Mucosa of gallbladder (tissue), 1 donor: ENCODE results near the gene ELOF1. TPM values are rescaled to one million over a fixed set of nuclear protein-coding genes. Genes with fewer than 3 reads are reported as not detected.

Experiments
- DNase-seq: peaks from one replicate; pipeline ENCODE4 v3.0.0-alpha.2; 2020; ENCODE audit warnings: low spot score
- total RNA-seq: library from RNA; stranded (reverse); gene quantifications from one replicate; pipeline ENCODE4 v1.2.1, GENCODE V29; 2021
- donor health status: DM: no; HTN: no; CAD: no.

Gene ELOF1
- total RNA-seq, 1 donor from 2014 or later = 53.8 TPM

DNA sequence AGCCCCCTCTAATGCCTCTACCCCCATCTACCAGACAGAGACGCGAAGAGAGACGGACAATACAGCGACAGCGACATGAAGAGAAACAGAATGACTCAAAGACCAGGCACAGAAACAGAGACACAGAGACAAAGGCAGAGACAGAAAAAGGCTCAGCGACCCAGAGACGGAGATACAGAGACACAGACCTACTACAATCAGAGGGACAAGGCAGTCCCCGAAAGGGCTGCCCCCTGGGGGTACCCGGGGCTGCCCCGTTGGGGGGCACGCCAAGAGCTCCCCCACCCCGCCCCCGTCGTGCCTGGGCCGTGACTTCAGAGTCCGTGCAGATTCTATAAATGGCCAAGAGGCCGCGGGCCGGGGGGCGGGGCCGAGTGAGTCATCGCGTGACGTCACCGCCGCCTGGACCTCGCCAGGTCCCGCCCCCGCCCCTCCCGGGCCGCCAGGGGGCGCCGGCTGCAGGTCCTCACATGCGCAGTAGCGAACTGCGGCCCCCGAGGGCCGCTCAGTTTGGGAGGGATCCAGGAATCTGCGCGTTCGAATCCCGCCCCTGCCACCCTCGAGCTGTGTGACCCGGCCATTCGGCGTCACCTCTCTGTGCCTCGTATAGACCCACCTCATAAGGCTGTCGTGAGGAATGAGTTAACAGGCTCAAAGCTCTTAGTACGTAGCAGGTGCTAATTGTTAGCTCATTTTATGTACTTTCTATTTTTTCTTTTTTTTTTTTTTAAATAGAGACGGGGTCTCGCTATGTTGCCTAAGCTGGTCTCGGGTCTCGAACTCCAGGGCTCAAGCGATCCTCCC is 23.0 kb downstream of the ELOF1 start:
- peak; percentile 91 for DNase-seq

DNA sequence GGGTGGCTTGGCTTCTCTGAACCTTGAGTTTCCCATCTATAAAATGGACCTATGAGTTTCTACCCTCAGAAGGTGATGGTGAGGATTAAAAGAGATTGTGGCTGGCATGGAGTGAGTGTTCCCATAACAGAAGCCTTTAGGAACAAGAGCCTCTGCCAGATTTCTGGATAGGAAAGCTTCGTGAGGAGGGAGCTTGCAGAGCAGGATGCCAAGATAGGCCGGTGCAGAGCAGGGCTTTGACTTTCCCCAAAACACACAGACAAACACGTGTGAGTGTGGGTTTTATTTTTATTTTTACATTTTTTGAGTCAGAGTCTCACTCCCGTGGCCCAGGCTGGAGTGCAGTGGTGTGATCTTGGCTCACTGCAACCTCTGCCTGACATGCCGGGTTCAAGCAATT is 24.1 kb downstream of the ELOF1 start:
- no peak for DNase-seq

DNA sequence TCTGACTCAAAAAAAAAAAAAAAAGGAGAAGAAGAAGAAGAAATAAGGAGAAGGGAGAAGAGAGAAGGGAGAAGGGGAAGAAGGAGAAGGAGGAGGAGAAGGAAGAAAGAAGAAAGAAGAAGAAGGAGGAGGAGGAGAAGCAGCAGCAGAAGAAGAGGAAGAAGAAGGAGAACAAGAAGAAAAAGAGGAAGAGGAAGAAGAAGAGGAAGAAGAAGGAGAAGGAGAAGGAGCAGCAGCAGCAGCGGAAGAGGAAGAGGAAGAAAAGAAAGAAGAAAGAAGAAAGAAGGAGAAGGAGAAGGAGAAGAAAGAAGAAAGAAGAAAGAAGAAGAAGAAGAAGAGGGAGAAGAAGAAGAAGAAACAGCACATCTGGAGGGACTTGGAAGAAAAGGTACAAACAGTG is 24.5 kb downstream of the ELOF1 start:
- no peak for DNase-seq

DNA sequence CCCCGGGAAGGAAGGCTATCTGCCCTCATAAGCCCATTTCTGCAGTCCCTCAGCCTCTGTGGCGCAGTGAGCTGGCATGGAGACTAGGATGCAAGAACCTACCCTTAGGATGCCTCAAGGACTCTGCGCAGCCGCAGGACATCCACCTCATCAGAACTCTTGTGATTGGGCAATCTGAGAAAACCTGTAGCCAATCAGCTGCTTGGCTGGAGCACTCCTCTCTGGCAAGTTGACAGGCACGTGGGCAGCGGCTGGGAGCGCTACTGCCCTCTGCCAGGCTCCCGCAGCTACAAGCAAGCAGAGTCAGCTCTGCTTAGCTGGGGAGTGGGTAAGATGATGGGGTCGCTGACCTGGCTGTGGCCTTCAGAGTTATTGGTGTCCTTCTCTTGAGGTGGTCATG is 28.6 kb downstream of the ELOF1 start:
- peak; percentile 83 for DNase-seq

DNA sequence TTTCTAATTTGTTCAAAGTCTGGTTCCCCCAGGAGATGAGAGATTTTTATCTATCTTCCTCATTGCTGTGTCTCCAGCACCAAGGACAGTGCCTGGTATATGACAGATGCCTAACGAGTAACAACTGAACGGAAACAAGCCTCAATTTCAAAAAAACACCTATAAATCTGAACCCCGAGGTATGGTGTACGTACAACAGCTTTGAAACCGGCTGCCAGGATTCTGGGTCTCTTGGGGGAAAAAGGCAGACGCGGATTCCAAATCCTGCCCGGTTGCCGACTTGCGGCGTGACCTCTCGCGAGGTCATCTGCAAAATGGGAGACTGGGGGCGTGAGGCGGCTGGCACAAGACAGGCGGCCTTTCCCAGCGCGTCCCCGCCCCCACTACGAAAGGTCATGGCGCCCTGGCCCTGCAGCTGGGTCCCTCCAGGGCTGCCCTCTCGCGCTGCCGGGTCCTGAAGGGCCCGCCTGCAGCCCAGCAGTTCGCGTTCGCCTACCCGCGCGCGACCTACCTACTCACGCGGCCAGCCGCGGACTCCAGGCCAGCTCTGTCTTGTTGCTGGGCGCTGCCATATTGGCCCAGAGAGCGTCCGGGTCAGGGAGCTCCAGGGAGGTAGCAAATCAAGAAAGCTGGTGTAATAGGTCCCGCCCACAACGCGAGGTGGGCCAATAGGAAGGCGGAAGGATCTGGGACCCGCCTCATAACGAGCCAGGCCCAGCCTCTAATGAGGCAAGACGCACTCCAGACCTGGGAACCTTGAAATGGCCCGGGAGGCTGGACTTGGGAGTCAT is 30.3 kb downstream of the ELOF1 start, which contains the start of gene ECSIT:
ECSIT (minus strand) TSS at position 584 of the 791 bp plus-strand sequence. CDS start 9,964 bp downstream, outside the sequence.
- peak; percentile 98 for DNase-seq

DNA sequence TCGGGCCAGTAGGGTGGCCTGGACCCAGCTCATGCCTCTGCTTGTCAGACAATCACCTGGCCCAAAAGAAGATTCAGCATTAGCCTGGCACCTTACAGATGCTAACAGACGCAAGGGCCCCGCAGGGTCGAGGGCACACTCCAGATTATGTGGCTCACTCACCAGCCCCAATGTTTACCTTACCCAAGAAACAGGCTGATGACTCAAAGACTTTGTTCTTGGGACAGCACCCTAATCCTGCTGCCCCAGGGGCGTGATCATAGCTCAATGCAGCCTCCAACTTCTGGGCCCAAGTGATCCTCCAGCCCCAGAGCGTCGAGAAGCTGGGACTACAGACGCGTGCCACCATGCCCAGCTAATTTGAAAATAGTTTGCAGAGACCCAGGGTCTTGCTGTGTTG is 39.9 kb downstream of the ELOF1 start:
- no peak for DNase-seq

DNA sequence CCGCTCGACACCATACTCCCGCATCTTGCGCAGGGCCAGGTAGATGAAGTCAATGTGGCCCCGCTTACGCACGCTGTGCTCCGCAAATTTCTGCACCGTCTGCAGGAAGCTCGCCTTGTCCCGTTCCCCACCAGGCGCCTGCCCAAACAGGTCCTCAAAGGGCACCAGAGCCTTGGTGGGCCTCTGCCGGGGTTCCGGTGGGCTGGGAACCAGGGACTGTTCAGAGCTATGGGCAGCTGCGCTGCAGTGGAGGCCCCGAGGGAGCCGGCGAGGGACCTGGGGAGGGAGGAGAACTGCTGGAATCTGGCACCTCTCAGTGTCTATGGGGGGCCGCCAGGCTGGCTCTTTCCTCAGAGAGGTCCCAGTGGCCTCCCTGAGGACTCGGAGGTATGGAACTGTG is 45.1 kb downstream of the ELOF1 start:
- no peak for DNase-seq

DNA sequence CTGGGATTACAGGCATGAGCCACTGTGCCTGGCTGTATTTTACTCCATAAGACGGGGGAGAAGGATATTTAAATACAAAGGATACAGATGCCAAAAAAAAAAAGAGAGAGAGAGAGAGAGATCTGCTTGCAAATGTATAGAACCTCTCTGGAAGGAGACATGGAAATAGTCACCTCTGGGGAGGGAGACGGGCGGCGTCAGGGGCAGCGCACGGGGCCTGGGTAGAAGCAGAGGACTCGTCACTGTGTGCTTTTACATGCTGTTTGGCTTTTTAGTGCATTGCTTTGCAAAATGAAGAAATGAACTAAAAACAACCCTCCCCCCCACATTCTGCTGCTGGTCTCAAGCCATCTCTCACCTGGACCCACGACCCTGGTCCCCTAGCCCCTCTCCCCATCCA is 48.6 kb downstream of the ELOF1 start:
- DNase-seq = no peak

DNA sequence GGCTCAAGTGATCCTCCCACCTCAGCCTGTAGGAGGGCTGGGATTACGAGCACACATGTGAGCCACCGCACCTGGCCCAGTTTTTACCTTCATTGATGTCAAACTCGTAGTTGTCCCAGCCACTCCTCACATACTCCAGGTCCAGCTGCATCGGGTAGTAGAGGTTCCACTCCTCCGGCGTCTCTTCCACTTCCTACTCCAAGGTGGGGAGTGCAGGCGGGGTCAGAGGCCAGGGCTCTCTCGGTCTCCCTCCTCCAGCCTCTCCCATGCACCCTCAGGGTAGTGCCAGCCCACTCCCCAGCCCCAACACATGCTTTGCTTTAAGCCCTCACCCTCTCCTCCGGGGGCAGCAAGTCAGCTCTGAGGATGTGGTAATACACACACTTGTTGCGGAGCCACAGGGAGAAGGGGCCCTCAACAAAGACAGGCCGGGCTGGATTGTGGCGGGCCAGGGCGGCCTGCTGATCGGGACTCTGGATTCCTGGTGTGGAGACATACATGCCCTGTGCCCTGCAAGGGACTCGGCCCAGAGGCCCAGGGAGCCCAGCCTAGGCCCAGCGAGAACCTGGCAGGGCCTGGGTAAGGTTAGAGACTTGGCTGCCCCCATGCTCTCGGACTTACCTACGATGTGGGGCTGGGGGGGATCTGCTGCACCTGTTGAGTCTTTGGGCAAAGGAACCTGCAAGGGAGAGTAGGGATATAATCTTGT is 51.5 kb downstream of the ELOF1 start:
- no peak for DNase-seq

DNA sequence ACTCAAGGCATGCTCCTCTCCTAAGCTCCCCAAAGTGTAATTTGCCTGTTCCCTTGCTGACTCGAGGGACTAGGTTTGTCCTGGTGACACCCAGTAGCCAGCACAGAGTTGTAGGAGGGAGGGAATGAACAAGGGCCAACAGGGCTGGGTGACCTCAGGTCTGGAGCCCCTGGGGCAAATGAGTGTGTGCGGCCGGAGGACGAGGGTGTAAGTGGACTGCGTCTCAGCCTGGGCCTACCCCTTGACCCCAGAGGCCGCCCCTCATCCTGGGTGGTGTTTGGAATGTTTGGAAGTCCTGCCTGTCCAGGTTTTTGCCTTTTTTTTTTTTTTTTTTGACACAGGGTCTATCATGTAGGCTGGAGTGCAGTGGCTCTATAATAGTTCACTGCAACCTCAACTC is 52.1 kb downstream of the ELOF1 start:
- no peak for DNase-seq

DNA sequence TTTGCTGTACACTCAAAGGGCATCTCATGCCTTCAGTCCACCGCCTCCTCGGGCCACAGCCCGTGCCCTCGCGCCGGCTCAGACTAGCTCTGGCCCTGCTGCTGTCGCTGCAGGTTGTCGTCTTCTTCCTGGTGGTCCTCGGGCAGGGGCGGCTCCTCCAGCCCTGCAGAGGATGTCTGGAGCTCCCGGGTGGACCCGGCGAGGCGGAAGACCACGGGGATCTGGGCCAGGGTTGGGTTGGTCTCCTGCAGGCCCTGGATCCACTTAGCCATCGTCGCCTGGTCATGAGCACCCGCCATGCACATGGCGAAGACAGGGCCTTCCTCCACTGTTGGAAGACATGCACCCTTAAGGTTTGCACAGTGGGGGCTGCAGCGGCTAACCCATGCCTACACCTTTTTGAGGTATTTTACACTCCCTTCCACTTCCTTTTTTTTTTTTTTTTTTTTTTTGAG is 52.9 kb downstream of the ELOF1 start:
- DNase-seq = no peak

DNA sequence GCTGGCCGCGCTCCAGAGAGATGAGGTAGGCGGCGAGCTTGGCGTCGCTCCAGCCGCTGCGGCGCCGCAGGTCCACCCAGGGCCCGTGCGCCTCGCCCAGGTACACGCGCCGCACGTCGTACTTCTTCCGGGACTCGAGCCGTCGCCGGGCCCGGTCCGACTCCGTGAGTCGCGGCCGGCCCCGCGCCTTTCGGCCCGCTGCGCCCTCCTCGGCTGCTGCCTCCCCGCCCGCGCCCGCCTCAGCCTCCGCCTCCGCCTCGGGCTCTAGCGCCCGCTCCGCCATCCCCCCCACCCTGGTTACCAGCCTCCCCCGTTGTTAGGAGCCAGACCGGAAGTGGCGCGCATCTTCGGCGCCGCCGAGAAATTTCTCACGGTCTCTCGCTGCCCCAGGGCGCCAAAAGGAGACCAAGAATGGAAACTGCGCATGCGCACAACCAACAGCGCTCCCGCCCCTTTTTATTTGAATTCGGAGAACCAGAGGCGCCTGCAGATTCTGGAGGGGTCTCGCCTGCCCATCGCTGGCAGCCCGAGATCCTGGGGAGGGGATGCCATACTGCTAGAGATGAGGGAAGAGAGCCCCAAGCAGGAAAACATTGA is 53.4 kb downstream of the ELOF1 start, which contains the start of gene ZNF653:
ZNF653 (minus strand) TSS at position 336 of the 597 bp plus-strand sequence; CDS start at position 283, 53 bp downstream.
- DNase-seq = peak; percentile 95

DNA sequence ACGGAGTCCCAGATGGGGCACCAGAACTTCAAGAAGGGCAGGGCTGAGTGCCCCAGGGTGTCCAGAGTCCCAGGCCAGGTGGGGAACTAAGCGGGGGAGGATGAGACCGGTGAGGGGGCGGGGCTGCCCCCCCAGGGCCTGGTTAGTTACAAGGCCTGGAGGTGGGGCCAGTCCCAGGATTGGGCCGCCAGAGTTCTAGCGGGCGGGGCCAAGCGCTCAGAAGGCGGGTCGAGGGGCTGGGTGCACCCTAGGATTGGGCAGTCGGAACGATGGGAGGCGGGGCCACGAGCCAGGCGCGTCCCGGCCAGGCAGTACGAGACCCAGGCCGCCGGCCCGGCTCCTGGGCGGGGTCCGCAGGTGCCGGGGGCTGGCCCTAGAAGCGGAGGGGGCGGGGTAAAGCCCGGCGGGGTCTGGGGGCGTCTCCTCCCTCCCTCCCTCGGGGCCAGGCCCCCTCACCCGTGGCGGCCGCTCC is 54.0 kb downstream of the ELOF1 start:
- DNase-seq = peak; percentile 96

DNA sequence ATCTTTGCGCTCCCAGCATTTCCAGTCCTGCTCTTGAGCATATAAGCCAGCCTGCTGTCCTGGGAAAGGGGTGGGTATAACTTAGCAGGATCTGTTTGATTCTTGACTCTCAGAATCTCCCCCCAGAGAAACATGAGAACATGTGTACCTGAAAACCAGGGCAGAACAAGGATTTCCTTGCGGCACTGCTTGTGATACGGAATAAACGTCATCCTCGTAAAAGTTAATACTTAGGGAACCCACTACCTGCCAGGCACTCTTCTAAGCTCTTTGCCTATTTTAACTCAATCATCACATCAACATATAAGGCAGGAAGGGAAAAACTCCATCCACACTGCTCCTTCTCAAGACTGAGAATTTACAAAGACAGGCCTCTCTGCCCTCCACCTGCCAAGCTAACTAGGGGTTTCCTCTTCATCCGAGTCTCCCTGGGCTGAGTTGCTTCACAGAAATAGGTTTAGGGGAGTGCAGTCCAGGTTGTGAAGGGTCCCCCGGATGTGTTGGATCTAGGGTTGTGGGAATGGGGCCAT is 54.5 kb downstream of the ELOF1 start:
- no peak for DNase-seq

Other genes with a start within 250 kb of the ELOF1 start
- gene RAB3D, start 219.6 kb downstream of the ELOF1 start, total RNA-seq = 41.9 TPM
- 136 TPM for gene TMEM205, start 213.0 kb downstream of the ELOF1 start, total RNA-seq
- gene CCDC159, start 212.7 kb downstream of the ELOF1 start, total RNA-seq = 66.1 TPM
- gene PLPPR2, start 203.8 kb downstream of the ELOF1 start, total RNA-seq = 34.2 TPM
- 4.9 TPM for gene SWSAP1, start 184.6 kb downstream of the ELOF1 start, total RNA-seq
- 17.8 TPM for gene EPOR, start 174.9 kb downstream of the ELOF1 start, total RNA-seq
- 72.0 TPM for gene RGL3, start 139.9 kb downstream of the ELOF1 start, total RNA-seq
- 1.4 TPM for gene ODAD3, start 124.1 kb downstream of the ELOF1 start, total RNA-seq
- gene PRKCSH, start 123.6 kb downstream of the ELOF1 start, total RNA-seq = 357 TPM
- gene ELAVL3, start 78.2 kb downstream of the ELOF1 start, total RNA-seq = 0.20 TPM
- gene ZNF653, start 53.4 kb downstream of the ELOF1 start, total RNA-seq = 13.8 TPM
- 52.9 TPM for gene ECSIT, start 30.1 kb downstream of the ELOF1 start, total RNA-seq
- gene CNN1, start 20.4 kb downstream of the ELOF1 start, total RNA-seq = 1,051 TPM
- gene ACP5, start 18.4 kb upstream of the ELOF1 start, total RNA-seq = 18.0 TPM
- 13.9 TPM for gene ZNF627, start 38.3 kb upstream of the ELOF1 start, total RNA-seq
- gene ZNF823, start 179.7 kb upstream of the ELOF1 start, total RNA-seq = 8.7 TPM
- gene ZNF441, start 207.8 kb upstream of the ELOF1 start, total RNA-seq = 6.6 TPM
- 3.9 TPM for gene ZNF491, start 239.3 kb upstream of the ELOF1 start, total RNA-seq